ENCODE results near the gene PRCP.

Gene PRCP

GRCh38 chr11:82775736-82776346, 124.4 kb downstream of the PRCP start:
- DNase-seq = no peak

DNA sequence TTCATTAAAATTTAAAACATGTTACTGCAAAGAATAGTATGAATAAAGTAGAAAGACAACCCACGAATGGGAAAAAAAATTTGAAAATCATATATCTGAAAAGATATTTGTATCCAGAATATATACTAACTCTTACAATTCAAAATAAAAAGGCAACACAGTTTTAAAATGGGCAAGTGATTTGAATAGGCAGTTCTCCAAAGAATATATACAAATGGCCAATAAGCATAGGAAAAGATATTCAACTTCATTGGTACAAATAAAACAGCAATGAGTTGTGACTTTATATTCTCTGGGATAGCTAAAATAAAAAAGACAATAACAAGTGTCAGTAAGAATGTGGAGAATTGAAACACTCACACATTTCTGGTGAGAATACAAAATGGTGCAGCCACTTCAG, 125.0 kb downstream of the PRCP start:
- DNase-seq = no peak
